AG08396 (cell line): ENCODE data around the gene IRAK1.
"Not testable (repeated sequence)": the region's sequence is repeated elsewhere in the genome, so short reads cannot be mapped to it uniquely, and the experiment has no call there.

Experiments used
- DNase-seq: peaks from one replicate; pipeline ENCODE4 v3.0.0; 2012; ENCODE audit warnings: low spot score, mixed read lengths

Gene IRAK1

DNA sequence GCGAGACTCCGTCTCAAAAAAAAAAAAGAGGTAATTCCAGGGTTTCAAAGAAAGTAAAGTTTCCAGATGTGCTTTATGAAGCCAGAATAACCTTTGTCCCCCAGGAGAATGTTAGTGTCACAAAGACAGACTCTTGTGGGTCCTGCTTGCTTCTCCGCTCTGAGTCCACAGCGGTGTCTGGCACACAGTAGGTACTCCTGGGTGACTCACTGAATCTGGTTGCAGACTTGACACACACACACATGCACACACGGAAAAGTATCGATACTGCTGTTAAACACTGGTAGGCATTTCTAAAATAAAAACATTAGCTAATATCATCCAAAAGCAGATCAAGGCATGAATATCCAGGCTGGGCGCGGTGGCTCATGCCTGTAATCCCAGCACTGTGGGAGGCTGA lies 24.2 kb downstream of the IRAK1 start:
- DNase-seq, result no peak

DNA sequence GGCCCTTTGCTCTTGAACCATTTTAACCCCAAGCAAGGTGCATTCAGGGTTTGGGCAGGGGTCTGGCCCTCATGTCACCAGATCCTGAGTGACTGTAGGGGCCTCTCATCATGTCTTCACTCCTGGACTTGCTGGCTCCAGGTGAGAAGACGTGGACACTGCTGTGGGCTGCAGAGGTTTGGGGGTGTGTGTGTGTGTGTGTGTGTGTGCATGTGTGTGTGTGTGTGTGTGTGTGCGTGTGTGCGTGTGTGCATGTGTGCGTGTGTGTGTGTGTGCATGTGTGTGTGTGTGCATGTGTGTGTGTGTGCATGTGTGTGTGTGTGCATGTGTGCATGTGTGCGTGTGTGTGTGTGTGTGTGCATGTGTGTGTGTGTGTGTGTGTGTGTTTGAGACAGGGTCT lies 25.3 kb downstream of the IRAK1 start:
- not testable (repeated sequence) for DNase-seq

DNA sequence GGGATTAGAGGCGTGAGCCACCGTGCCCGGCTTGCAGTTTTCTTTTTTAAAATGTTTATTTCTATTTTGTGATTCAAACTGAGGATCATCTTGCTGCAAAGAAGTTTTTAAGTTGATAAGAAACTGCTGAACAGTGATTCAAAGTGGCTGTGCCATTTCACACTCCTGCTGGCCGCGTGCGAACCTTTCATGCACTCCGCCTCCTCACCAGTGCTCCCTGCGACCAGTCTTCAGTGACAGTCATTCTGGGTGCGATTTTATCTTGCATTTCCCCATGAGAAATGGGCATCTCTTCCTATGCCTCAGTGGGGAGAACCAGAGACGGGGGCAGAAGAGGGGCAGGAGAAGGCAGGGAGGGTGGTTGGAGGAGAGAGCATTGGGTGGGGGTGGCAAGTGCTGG lies 25.7 kb downstream of the IRAK1 start:
- DNase-seq, result no peak

GRCh38 chrX:153993079-153993478 lies 26.6 kb downstream of the IRAK1 start:
- DNase-seq, result no peak

DNA sequence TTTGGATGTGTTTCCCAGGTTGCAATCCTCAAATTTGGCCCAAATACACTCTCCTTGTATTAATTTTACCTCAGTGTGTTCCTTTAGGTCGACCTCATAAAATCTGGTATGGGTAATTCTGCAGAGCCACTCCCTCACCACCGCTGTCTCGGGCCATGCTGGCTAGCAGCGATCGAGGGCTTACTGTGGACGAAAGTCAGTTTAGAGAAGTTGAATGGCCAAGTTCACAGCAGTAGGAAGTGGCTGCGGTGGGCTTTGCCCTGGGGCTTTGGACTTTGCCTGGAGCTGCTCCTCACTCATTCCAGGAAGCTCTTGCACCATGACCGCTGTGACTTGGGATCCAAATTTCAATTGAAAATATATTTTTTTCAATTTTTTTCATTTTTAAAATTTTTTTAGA lies 27.5 kb downstream of the IRAK1 start:
- DNase-seq, result no peak

GRCh38 chrX:153991013-153991580 lies 28.6 kb downstream of the IRAK1 start:
- no peak for DNase-seq

- no peak for DNase-seq
Measured at GRCh38 chrX:153989973-153990655, 29.6 kb downstream of the IRAK1 start.

DNA sequence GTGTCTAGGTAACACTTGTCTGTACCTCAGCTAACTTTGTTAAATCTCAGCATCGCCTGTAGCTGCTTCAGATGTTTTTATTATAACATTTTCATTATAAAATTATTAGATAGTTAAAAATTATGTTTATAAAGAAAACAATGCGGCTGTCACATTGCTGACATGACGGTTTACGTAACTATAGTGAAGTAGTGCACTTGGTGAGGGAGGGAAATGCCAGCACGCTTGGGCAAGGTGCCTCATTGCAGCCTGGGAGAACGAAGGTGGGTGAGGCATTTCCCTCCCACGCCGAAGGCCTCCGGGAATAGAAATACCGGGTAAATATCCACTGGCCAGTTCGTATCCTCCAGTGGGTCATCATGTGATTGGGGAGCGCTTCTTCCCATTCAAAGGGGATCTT lies 31.2 kb downstream of the IRAK1 start:
- DNase-seq, result no peak

GRCh38 chrX:153984351-153985178 lies 35.1 kb downstream of the IRAK1 start:
- DNase-seq, result no peak

- DNase-seq, result no peak
Measured at GRCh38 chrX:153983321-153983801, 36.3 kb downstream of the IRAK1 start.

- no peak for DNase-seq
Measured at GRCh38 chrX:153981771-153982533, 37.8 kb downstream of the IRAK1 start.

DNA sequence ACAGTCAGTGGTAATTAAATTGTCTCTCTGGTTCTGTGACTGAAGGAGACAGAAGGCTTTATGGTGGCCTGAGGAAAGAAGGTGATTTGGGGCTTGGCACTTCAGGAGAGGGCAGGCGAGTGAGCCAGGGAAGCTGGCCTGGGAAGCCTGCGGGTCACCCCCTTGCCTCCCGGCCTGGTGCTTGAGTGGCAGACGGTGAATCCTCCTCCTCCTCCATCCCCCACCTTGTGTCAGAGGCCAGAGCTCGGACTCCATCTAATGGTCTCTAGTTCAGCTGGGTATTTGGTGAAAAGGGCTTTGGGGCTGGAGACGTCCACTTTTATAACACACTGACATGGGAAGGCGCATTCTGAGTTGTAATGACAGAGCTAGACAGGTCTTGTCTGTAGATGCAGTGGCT lies 38.5 kb downstream of the IRAK1 start:
- DNase-seq, result no peak

GRCh38 chrX:153980394-153980793 lies 39.3 kb downstream of the IRAK1 start:
- not testable (repeated sequence) for DNase-seq

- DNase-seq, result no peak
Measured at GRCh38 chrX:153974726-153975286, 44.9 kb downstream of the IRAK1 start.

GRCh38 chrX:153974003-153974725 lies 45.5 kb downstream of the IRAK1 start:
- no peak for DNase-seq

DNA sequence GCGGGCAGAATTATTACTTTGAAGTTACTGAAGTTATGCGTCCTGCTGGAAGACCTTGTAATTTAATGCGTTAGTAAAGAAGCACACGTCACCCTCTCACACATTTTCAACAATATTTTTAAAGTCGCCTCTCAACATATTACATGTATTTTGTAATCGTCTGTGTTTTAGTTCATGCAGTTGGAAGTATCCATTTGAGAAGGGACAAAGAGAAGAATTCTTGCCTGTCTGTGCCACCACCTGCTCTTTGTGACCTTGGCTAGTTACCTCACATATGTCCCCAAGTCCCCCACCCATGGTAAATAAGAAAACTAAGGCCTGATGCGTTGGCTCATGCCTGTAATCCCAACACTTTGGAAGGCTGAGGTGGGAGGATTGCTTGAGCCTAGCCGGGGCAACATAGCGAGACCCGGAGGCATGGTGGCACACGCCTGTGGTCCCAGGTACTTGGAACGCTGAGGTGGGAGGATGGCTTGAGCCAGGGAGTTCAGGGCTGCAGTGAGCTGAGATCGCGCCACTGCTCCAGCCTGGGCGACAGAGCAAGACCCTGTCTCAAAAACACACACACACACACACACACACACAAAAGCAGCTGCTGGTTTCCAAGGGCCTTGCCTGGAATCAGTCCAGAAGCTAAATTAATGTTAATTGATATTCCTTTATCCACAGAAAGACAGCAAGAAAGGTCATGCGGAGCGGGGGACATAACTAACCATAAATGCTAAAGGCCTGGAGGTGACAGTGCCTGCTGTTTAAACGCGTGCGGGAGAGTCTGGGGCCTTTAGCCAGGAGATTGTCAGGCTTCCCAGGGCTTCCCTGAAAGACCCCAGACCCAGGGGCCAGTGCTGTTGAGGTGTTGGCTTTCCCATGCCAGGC lies 46.3 kb downstream of the IRAK1 start:
- no peak for DNase-seq

DNA sequence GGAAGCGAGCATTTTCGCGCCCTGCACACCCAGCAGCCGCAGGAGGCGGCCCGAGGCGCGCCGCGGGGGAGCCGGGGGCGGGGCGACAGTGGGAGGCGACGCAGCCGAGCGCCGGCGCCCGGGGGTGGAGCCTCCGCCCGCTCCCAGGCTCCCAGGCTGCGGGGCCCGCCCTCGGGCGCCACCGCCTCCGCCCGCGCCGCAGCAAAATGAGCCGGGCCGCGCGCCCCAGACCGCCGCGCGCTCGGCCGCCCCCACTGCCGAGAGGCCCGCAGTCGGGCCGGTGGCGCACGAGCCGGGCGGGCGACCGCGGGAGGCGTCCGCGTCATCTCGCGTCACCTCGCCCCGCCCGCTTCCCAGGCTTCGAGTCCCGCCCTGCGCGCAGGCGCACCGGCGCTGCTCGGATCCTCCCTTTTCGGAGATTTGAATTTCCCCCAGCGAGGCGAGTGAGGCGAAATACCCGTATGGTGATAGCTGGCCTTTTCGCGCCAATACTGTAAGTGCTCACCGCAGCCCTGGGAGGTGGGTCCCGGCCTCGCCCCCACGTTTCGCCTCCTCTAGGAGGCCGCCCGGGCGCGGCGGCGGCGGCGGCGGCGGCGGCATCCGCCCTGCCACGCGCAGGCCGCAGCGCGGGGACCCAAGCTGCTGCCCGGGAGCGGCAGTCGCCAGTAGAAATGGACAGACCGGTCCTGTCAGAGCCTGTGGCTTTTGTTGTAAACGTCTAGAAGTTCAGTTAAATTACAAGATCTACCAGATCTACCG lies 47.2 kb downstream of the IRAK1 start, which contains the start of gene TMEM187:
Gene TMEM187, plus strand, starts transcription at position 387 of the 759 bp plus-strand sequence. CDS start 9,309 bp downstream, outside the sequence.
- peak; percentile 95 for DNase-seq

DNA sequence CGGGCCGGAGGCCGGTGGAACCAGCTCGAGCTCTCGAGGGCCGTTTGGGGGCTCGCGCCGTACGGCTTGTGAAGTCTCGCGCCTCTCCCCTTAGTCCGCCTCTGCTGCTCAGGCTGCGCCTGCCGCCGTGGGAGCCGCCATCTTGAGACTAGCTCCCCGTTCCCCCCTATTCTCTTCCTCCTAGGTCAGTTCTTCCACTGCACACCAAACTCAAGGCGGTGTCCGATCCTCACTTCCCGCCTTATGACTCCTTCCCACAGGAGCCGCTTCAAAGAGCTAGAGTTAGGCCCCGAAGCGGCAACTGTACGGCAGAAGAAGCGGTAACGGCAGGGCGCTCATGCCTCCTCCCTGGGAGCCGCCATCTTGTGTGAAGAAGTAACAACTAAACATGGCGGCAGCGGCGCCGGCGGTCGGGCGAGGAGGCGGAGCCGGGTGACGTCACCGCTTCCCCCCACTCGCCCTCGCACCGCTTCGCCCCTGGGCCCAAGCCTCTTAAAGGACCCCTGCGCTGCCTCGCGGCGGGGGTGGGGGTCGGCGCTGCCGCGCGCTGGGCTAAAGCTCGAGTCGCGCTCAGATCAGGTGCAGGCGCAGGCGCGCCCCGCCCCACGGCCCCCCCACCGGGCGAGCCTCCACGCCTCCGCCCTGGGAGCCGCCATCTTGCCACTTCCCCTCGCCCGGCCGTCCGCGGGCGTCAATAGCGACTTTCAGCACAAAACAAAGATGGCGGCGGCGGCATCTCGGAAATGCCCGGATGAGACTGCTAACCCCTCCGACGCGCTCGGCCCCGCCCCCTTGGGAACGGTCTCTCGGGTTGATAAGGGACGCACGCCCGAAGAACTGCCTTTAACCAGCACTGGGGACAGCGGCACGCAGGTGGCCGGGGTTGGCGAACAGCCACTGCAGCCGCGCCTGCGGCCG lies 48.0 kb downstream of the IRAK1 start, which contains the start of gene HCFC1:
Gene HCFC1, minus strand, starts transcription at position 369 of the 918 bp plus-strand sequence. CDS start 978 bp downstream, outside the sequence.
- peak; percentile 88 for DNase-seq
